Brain pericyte (primary cell): ENCODE results near the gene BNIP1.

Experiments
- DNase-seq: peaks from one replicate; pipeline ENCODE4 v3.0.0-alpha.2; 2012; ENCODE audit warnings: low read depth, low spot score

Gene BNIP1

GRCh38 chr5:173165177-173166016, 21.1 kb downstream of the BNIP1 start:
- DNase-seq = no peak

GRCh38 chr5:173172166-173172565, 27.8 kb downstream of the BNIP1 start:
- no peak for DNase-seq

DNA sequence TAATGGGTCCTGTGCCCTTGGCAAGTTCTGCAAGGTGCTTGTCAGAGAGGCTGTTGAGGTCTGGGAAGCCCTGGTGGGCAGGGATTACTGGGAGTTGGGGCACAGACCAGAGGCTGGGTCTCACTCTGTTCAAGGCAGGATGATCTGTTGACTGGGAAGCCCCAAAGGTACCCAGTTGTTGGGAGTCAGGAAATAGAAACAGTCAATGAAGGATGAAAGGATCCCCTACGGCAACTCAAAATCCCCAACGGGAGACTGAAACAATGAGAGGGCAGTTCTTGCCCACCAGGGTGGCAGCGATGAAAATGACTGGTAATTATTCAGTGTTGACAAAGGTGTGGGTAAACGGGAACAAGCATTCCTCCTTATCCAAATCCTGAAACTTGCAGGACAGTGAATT, 31.2 kb downstream of the BNIP1 start:
- no peak for DNase-seq

GRCh38 chr5:173178369-173178910, 34.1 kb downstream of the BNIP1 start:
- DNase-seq = no peak

- no peak for DNase-seq
Measured at GRCh38 chr5:173180331-173180730, 36.0 kb downstream of the BNIP1 start.

DNA sequence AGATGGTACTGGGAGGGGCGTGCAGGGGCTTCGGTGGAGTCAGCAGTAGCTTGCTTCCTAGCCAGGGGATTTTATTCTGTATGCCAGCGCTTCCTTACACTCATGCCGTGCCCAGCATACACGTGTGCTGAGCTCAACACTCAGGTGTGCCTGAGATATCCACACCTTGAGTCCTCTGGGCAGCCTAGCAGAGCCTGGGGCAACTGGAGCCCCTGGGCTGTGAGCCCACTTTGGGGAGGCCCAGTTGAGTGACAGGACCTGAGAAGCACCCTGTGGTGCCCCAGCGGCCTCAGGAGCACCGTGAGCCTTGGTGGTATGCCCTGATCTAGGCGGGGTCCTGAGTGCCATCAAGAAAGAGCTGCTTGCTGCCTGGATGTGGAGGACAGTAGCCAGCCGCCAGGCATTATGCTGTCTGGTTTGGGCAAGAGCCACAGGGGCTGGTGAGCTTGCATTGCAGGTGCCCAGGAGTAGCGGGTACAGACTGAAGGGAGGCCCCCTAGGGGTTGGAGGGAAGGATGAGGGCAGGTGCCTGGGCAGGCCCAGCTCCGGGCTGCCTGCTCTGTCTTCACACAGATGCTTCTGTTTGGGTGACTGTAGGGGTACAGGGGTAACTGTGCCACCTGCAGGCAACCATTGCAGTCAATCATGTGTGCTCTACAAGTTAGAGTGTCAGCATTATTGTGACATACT, 42.9 kb downstream of the BNIP1 start:
- no peak for DNase-seq

GRCh38 chr5:173188280-173188679, 43.9 kb downstream of the BNIP1 start:
- no peak for DNase-seq

- DNase-seq = no peak
Measured at GRCh38 chr5:173191015-173191414, 46.7 kb downstream of the BNIP1 start.

DNA sequence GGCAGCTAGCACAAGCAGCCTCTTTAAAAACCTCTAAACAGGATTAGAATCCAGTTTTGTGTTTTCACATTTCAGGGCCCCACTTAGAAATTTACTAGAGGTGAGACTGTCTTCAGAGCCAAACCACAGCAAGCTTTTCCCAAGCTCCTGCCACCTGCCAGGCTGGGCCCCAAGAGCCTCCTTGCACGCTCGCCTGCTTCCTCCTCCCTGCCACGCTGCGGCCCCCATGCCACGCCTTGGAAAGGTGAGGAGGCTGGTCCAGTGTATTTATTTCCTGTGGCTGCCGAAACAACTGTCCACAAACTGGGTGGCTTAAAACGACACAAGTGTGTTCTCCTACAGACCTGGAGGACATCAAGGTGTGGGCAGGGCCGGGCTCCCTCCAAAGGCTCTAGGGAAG, 47.2 kb downstream of the BNIP1 start:
- DNase-seq = no peak

DNA sequence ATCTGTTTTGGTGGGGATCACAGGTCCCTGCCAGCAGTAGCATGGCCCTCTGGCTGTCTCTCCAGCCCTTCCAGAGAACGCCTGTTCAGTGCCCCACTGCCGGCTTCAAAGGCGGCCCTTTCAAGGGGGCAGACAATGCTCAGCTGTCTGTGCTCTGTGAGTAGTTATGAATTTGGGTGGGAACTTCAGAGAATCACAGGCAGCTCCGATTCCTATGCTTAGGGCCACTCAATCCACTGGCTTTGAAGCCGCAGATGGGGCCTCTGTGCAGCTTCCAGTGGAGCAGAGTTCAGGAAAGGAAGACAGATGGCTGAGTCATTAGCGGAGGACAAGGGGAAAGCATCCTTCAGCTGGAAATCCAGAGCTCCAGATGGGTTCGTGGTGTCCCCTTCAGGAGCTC, 48.2 kb downstream of the BNIP1 start:
- no peak for DNase-seq

DNA sequence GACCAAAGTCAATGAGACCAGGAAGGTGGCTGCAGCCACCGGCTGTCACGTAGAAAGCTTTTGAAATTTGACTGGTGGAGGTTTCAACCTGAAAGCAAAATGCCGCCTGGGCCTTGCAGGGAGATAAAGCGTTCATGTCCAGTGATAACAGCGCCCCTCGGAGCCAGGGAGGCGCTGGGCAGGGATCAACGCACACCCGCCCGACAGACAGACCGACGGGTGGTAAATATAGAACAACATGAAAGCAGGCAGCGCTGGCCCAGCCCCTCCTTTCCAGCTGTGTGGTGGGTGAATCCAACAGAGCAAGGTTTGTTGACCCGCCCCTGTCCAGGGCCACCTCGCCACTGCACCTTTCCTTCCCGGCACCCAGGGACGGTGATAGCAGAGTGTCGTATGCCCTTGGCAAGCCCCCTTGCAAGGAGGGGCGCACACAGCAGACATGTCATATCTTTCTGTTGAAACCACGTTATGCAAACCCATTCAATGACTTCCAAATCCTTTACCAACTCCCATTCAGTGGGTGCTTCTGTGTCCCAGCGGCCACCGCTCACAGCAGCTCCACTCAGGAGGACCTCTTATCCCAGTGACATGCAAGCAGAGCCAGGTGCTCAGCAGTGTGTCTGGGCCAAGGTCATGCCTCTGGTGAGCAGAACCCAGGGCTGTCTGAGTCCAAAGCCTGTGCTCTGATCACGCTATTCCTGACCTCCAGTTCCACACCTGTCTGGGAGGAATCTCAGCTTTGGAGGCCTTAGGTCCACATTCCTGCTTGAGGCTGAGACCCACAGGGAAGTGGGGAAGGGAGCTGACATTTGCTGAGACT, 52.0 kb downstream of the BNIP1 start:
- DNase-seq = no peak

DNA sequence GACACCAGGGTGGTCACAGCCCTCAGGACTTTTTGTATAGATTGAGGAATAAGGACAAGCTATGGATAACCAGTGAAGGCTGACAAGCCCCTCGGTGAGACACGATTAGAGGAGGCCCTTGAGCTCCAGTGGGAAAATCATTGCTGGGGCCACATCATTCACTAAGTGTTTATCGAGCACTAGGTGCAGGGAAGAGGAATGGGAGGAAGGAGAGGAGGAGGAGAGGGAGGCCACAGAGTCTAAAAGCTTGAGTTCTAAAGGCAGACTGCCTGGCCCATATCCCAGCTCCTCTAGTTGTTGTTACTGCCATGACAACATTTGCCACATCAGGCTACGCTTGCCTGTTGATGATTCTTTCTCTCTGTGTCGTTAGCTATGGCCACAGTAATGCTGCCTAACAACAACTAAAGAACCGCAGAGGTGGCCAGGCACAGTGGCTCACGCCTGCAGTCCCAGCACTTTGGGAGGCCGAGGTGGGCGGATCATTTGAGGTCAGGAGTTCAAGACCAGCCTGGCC, 53.1 kb downstream of the BNIP1 start:
- no peak for DNase-seq

GRCh38 chr5:173198049-173198448, 53.7 kb downstream of the BNIP1 start:
- no peak for DNase-seq

DNA sequence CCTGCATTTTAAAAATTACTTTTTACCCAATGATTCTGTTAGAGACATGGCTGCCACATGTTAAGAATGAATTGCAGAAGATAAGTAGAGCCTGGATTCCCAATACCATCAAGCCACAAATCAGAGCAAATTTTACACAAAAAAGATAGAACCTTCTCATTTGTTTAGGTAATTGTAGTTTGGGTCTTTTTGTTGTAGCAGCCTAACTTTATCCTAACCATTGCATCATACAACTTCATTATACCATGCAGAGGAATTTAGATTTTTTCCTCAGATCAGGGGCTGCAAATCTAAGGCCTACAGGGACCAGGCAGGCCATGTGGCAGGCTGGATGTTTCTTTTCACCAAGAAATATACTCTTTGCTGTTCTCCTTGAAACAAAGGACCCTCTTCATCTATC, 56.0 kb downstream of the BNIP1 start:
- no peak for DNase-seq

DNA sequence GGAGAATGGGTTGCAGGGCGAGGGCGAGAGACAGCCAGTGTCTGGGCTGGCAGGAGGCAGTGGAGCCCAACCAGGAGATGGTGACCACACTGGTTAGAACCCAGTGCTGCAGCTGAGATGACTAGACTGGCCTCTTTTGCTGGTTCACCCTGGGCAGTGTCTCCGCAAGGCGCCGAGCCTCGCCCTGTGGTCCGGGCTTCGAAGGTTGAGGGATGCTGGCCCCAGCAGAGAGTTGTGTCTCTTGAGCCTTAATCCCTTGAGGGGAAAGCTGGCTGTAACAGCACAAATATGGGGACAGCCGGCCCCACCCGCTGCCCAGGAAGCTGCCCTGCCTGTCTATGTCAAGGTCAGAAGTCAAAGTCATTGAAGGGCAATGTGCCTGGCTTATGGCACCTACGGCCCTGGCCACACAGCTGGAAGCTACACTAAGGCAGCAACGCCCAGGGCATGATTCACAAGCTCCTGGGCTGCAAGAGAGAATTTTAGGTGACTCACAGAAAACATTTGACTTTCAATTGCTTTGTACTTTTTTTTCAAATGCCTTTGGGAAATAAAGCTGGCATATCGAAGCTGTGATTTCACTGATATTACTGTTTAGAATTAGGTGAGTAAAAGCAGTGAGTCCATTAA, 57.4 kb downstream of the BNIP1 start:
- no peak for DNase-seq

- no peak for DNase-seq
Measured at GRCh38 chr5:173202266-173202875, 58.0 kb downstream of the BNIP1 start.

DNA sequence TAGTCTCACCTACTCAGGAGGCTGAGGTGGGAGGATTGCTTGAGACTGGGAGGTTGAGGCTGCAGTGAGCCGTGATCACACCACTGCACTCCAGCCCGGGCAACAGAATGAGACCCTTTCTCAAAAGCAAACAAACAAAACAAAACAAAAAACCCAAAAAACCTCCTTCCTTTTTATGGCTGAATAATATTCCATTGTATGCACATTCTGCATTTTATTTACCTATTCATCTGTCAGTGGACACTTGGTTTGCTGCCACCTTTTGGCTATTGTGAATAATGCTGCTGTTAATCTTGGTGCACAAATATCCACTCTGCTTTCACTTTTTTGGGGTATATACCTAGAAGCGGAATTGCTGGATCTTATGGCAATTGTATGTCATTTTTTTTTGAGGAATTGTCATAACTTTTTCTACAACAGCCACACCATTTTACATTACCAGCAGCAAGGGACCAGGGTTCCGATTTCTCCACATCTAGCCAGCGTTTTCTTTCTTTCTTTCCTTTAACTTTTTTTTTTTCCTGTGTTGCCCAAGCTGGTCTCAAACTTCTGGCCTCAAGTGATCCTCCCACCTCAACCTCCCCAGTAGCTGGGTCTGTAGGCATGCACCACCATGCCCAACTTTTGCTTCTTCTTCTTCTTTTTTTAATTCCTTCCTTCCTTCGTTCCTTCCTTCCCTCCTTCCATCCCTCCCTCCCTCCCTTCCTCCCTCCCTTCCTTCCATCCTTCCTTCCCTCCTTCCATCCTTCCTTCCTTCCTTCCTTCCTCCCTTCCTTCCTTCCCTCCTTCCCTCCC, 60.1 kb downstream of the BNIP1 start:
- no peak for DNase-seq

- DNase-seq = no peak
Measured at GRCh38 chr5:173205916-173206315, 61.6 kb downstream of the BNIP1 start.

- no peak for DNase-seq
Measured at GRCh38 chr5:173208296-173208695, 64.0 kb downstream of the BNIP1 start.

DNA sequence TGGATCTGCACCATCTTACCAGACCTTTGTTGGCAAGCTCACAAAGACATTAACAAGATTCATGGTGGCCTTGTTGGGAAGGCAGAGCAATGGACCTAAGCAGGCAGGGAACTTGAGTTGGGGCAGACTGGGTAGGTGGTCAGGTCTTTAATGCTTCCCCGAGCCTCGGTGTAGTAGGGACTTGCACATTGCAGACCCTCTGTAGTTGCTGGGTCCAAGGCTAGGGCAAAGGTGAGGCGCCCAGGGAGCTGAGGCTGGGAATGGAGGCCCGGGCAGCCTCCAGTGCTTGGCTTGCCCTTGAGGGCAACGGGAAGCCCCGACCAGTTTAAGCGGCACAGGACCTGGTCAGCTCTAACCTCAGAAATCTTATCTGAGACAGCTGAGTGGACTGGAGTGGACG, 66.5 kb downstream of the BNIP1 start:
- no peak for DNase-seq
